ENCODE results near the gene RAP1GAP2.

GRCh38 chr17:3043737-3044365 lies 247.6 kb downstream of the RAP1GAP2 start:
- TF ChIP-seq CTCF (IDR thresholded peaks at IDR 0.05 in 4 of 5, conservative IDR thresholded peaks at IDR 0.05 in 1 of 5): no peak
- no peak for TF ChIP-seq POLR2A (IDR thresholded peaks at IDR 0.05)

Data from gastrocnemius medialis (tissue), 4 donors.